Glomerular visceral epithelial cell (primary cell): ENCODE results near the gene MCM3AP.
"Not testable (repeated sequence)": the region's sequence is repeated elsewhere in the genome, so short reads cannot be mapped to it uniquely, and the experiment has no call there.

Experiments used
- DNase-seq: peaks from one replicate; pipeline ENCODE4 v3.0.0-alpha.2; 2016; ENCODE audit errors: extremely low spot score

MCM3AP gene

GRCh38 chr21:46243960-46244361 lies 41.5 kb downstream of the MCM3AP start:
- DNase-seq, result no peak

- no peak for DNase-seq
Measured at GRCh38 chr21:46243325-46243724, 42.1 kb downstream of the MCM3AP start.

- not testable (repeated sequence) for DNase-seq
Measured at GRCh38 chr21:46241577-46241976, 43.8 kb downstream of the MCM3AP start.

- no peak for DNase-seq
Measured at GRCh38 chr21:46239817-46240325, 45.5 kb downstream of the MCM3AP start.

- DNase-seq, result no peak
Measured at GRCh38 chr21:46237474-46237873, 47.9 kb downstream of the MCM3AP start.

GRCh38 chr21:46234436-46234950 lies 50.9 kb downstream of the MCM3AP start:
- DNase-seq, result no peak

GRCh38 chr21:46229923-46230260 lies 55.5 kb downstream of the MCM3AP start:
- no peak for DNase-seq

- DNase-seq, result no peak
Measured at GRCh38 chr21:46229133-46229922, 56.1 kb downstream of the MCM3AP start.

GRCh38 chr21:46228345-46229051 lies 56.9 kb downstream of the MCM3AP start, which contains the start of gene LSS:
Gene LSS (minus strand): TSS chr21:46228774. CDS start chr21:46228745, 29 bp downstream.
- peak; percentile 99 for DNase-seq

- no peak for DNase-seq
Measured at GRCh38 chr21:46227811-46228344, 57.5 kb downstream of the MCM3AP start.

- DNase-seq, result peak; percentile 38
Measured at GRCh38 chr21:46226920-46227599, 58.4 kb downstream of the MCM3AP start.

GRCh38 chr21:46226146-46226545 lies 59.3 kb downstream of the MCM3AP start:
- DNase-seq, result no peak

GRCh38 chr21:46223661-46224060 lies 61.8 kb downstream of the MCM3AP start:
- DNase-seq, result not testable (repeated sequence)

GRCh38 chr21:46223217-46223616 lies 62.2 kb downstream of the MCM3AP start:
- DNase-seq, result no peak

- no peak for DNase-seq
Measured at GRCh38 chr21:46222436-46223116, 62.8 kb downstream of the MCM3AP start.

GRCh38 chr21:46221664-46222435 lies 63.6 kb downstream of the MCM3AP start:
- DNase-seq, result no peak

GRCh38 chr21:46220847-46221246 lies 64.6 kb downstream of the MCM3AP start:
- DNase-seq, result no peak

GRCh38 chr21:46220275-46220810 lies 65.1 kb downstream of the MCM3AP start:
- DNase-seq, result no peak

GRCh38 chr21:46219591-46220239 lies 65.7 kb downstream of the MCM3AP start:
- DNase-seq, result no peak
